KMS-11 (cell line): Measurements from ENCODE around the gene TMEM221.

Experiments used
- H2AFZ ChIP-seq: fragments of 200-600 bp; sonication (generic); 2 replicates; pipeline ENCODE4 v1.6.1; 2016; ENCODE audit warnings: antibody characterized with exemption, mixed run types, low read depth
- H3K27ac ChIP-seq: fragments of 200-600 bp; sonication (generic); 2 replicates; pipeline ENCODE4 v1.6.1; 2016; ENCODE audit warnings: mild to moderate bottlenecking, mixed run types
- H3K27me3 ChIP-seq: fragments of 200-600 bp; sonication (generic); 2 replicates; pipeline ENCODE4 v1.6.1; 2017; ENCODE audit warnings: mild to moderate bottlenecking, low read depth, mixed run types, moderate library complexity; ENCODE audit not compliant: insufficient read depth
- H3K36me3 ChIP-seq: fragments of 200-600 bp; sonication (generic); 2 replicates; pipeline ENCODE4 v1.6.1; 2017; ENCODE audit warnings: mild to moderate bottlenecking, mixed run types; ENCODE audit not compliant: insufficient read depth
- H3K4me1 ChIP-seq: fragments of 200-600 bp; sonication (generic); 2 replicates; pipeline ENCODE4 v1.6.1; 2016; ENCODE audit warnings: mild to moderate bottlenecking, low read depth, mixed run types; ENCODE audit not compliant: poor library complexity, severe bottlenecking
- H3K4me2 ChIP-seq: fragments of 200-600 bp; sonication (generic); 2 replicates; pipeline ENCODE4 v1.7.0; 2016; ENCODE audit warnings: mild to moderate bottlenecking, mixed run types
- H3K4me3 ChIP-seq: fragments of 200-600 bp; sonication (generic); IDR thresholded peaks from 2 replicates; pipeline ENCODE4 v1.6.1; 2017; ENCODE audit warnings: low read depth, low read length, mixed read lengths; ENCODE audit not compliant: insufficient read depth
- H3K79me2 ChIP-seq: fragments of 200-600 bp; sonication (generic); 2 replicates; pipeline ENCODE4 v1.6.1; 2016; ENCODE audit warnings: low read depth, mixed run types; ENCODE audit not compliant: insufficient read depth
- H3K9ac ChIP-seq: fragments of 200-600 bp; sonication (generic); 2 replicates; pipeline ENCODE4 v1.6.1; 2016; ENCODE audit warnings: mild to moderate bottlenecking, mixed run types
- H4K20me1 ChIP-seq: fragments of 200-600 bp; sonication (generic); 2 replicates; pipeline ENCODE4 v1.6.1; 2016; ENCODE audit warnings: mild to moderate bottlenecking, mixed run types; ENCODE audit not compliant: insufficient read depth
- TF ChIP-seq, protein P1 (sequence below): fragments of 200-600 bp; sonication (generic); conservative IDR thresholded peaks from 2 replicates; pipeline ENCODE4 v1.6.1; 2017; ENCODE audit warnings: low read depth, mild to moderate bottlenecking, antibody characterized with exemption, low read length, moderate library complexity, mixed read lengths

TMEM221 gene

GRCh38 chr19:17491287-17491686 is 42.8 kb upstream of the TMEM221 start:
- Histone ChIP-seq H3K27ac (no peak overlapping the region), H3K27me3 (no peaks in the 10 kb centered on the region), H3K4me2 (no peak overlapping the region), H4K20me1 (no peaks in the 10 kb centered on the region), H3K4me1 (no peaks in the 10 kb centered on the region), H2AFZ (no peak overlapping the region), H3K9ac (no peak overlapping the region), H3K4me3 (no peak overlapping the region), H3K79me2 (no peaks in the 10 kb centered on the region), H3K36me3 (no peaks in the 10 kb centered on the region)
- TF ChIP-seq, protein P1, sequence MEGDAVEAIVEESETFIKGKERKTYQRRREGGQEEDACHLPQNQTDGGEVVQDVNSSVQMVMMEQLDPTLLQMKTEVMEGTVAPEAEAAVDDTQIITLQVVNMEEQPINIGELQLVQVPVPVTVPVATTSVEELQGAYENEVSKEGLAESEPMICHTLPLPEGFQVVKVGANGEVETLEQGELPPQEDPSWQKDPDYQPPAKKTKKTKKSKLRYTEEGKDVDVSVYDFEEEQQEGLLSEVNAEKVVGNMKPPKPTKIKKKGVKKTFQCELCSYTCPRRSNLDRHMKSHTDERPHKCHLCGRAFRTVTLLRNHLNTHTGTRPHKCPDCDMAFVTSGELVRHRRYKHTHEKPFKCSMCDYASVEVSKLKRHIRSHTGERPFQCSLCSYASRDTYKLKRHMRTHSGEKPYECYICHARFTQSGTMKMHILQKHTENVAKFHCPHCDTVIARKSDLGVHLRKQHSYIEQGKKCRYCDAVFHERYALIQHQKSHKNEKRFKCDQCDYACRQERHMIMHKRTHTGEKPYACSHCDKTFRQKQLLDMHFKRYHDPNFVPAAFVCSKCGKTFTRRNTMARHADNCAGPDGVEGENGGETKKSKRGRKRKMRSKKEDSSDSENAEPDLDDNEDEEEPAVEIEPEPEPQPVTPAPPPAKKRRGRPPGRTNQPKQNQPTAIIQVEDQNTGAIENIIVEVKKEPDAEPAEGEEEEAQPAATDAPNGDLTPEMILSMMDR = no peak

DNA sequence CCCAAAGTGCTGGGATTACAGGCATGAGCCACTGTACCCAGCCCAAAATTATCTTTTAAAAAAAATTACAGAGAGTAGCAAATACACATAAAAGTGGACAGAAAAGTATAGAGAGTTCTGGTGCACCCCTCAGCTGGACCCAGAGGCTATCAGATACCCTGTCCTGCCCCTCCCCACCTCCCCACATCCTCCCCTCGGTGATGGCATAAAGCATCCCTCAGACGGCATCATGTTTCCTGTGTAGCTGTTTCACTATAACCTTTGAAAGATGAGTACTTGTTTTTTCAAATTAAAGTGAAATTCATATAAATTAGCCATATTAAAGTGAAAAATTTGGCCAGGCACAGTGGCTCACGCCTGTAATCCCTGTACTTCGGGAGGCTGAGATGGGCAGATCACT is 41.9 kb upstream of the TMEM221 start:
- Histone ChIP-seq H3K36me3 (no peaks in the 10 kb centered on the region), H3K27me3 (no peaks in the 10 kb centered on the region), H3K4me3 (no peak overlapping the region), H3K4me2 (no peak overlapping the region), H4K20me1 (no peaks in the 10 kb centered on the region), H3K9ac (no peak overlapping the region), H3K4me1 (no peaks in the 10 kb centered on the region), H3K79me2 (no peaks in the 10 kb centered on the region), H2AFZ (no peak overlapping the region), H3K27ac (no peak overlapping the region)
- TF ChIP-seq, protein P1 = no peak

DNA sequence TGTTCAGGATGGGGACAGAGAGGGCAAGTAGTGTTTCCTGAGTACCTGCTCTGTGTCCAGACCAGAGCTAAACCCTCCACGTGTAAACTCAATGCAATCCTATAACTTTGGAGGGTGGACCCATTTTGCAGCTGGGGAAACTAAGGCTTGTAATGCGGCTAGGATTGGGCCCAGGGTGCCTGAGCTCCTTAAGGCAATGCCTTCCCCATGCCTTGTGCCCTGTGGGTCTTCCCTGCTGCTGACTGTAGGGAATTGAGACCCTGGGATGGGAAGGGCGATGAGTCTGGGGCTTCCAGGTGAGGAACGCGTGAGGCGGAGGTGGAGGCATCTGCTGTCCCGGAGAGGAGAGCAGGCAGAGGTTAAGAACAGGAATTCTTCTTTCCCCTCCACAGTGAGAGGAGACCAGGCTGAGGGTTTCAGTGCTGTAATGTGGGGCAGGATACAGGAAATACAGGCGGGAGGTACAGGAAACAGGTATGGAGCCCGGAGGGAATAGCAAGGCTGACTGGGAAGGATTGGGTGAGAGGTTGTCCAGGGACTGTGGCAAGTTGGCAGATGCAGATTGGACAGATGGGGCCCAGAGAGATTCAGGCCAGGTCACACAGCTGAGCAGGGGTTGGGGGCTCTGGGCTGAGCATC is 41.0 kb upstream of the TMEM221 start:
- H3K4me2 ChIP-seq = no peak overlapping the region
- H3K9ac ChIP-seq = no peak overlapping the region
- no peak overlapping the region for H2AFZ ChIP-seq

DNA sequence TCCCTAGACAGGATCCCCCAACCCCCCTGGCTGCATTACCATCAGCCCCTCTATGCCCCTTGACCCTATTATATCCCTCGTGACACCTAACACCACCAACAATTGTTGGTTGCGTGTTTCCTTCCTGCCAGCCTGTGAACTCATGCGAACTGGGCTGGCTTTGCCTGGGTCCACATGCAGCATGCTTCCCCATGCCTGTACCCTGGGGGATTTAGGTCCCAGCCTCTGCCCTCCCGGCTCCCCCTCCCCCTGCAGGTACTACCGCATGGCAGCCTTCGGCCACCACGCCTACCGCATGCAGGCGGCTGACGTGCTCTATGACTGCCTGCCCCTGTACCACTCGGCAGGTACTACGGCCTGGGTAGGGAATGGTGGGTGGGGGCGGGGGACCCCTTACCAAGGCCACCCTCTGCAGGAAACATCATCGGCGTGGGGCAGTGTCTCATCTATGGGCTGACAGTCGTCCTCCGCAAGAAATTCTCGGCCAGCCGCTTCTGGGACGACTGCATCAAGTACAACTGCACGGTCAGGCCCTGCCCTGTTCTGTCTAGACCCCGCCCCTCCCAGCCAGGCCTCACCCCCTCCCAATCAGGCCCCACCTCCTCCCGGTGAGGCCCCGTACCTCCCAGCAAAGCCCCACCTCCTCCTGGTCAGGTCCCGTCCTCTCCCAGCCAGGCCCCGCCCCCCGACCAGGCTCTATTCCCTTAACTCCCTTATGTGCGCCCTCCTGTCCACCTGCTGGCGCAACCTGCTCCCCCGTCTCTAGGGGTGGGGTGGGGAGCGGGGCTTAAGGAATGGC is 40.3 kb upstream of the TMEM221 start:
- Histone ChIP-seq H3K4me1 (no peaks in the 10 kb centered on the region), H3K9ac (no peak overlapping the region), H3K36me3 (no peaks in the 10 kb centered on the region), H3K27me3 (no peaks in the 10 kb centered on the region), H3K79me2 (no peaks in the 10 kb centered on the region), H2AFZ (no peak overlapping the region), H4K20me1 (no peaks in the 10 kb centered on the region), H3K4me3 (no peak overlapping the region), H3K27ac (no peak overlapping the region), H3K4me2 (no peak overlapping the region)
- TF ChIP-seq, protein P1 = no peak

More for the DNA sequence above, 41.0 kb upstream of the TMEM221 start:
- Histone ChIP-seq H3K27ac (no peak overlapping the region), H3K27me3 (no peaks in the 10 kb centered on the region), H3K4me1 (no peaks in the 10 kb centered on the region), H3K79me2 (no peaks in the 10 kb centered on the region), H3K36me3 (no peaks in the 10 kb centered on the region), H4K20me1 (no peaks in the 10 kb centered on the region), H3K4me3 (no peak overlapping the region)
- TF ChIP-seq, protein P1 = no peak
